ENCODE measurements around the gene MTHFD2L.

- TF ChIP-seq CTCF (IDR thresholded peaks at IDR 0.05) (no peak), POLR2A (IDR thresholded peaks at IDR 0.05) (no peak)
Observed at GRCh38 chr4:74230902-74231499, 73.1 kb downstream of the MTHFD2L start.

All from body of pancreas (tissue), 4 donors.